IPS-NIHi7 (cell line): Measurements from ENCODE around the gene CAPG.
"Not testable (repeated sequence)": the region's sequence is repeated elsewhere in the genome, so short reads cannot be mapped to it uniquely, and the experiment has no call there.

Experiments
- DNase-seq: peaks from one replicate; pipeline ENCODE4 v3.0.0; 2012; ENCODE audit warnings: mixed read lengths; ENCODE audit errors: extremely low spot score

The CAPG gene

GRCh38 chr2:85396531-85397470 is 13.4 kb downstream of the CAPG start:
- DNase-seq, result no peak

DNA sequence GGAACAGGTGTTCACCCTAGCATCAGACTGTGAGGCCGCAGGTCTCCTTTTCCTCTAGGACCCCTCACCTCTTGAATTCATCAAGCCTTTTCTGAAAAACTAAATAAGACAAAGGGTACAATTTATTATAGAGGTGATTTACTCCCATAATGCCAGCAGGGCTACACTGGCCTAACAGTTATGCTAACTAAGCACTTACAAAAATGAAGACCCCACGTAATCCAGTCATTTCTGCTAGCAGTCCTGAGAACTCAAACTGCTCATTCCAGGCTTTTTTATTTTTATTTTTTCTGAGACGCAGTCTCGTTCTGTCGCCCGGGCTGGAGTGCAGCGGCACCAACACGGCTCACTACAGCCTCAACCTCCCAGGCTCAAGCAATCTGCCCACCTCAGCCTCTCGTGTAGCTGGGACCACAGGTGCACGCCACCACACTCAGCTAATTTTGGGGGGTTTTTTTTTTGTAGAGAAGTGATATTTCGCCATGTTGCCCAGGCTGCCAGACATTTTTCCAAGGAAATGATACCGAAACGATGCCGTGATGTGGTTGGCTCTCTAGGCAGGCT is 14.2 kb downstream of the CAPG start:
- DNase-seq, result no peak

- DNase-seq, result no peak
These were observed 15.2 kb downstream of the CAPG start for GRCh38 chr2:85394976-85395375.

DNA sequence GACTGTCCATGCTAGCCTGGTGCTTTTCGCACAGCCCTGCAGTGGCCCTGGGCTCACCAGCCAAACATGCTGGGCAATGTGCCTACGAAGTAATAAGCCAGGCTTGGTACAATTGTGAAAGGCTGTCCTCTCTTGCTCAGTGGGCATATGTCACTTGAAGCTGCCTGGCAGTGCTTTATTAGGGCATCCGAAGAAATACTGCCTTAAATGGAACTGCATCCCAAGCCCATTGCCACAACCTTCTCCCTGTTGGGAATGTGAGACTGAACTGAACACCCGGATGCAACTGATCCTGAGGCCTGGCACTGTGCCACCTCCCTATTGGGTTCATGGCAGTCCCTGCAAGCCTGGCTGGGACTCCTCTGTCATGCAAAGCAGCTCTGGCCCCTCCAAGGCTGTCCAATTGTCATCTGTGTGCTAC is 15.9 kb downstream of the CAPG start:
- DNase-seq, result no peak

DNA sequence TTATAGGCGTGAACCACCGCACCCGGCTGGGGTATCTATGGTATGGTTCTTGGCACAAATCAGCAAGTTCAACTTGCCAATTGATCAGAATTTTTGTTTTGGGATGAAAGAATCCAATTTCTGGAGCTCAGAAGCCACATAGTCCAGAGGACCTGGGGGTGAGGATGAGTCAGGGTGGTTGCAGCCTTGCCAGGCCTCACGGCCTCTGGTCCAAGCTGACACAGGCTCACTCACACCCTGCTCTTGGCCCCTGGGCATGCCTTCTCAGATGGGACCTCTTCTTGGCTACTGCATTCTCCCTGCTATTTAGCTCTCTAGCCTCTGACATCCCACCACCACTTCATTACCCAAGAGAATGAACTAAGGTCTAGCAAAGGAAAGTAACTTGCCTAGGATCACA is 16.3 kb downstream of the CAPG start:
- no peak for DNase-seq

GRCh38 chr2:85390941-85391669 is 19.1 kb downstream of the CAPG start:
- peak; percentile 95 for DNase-seq

- DNase-seq, result no peak
These were observed 21.2 kb downstream of the CAPG start for GRCh38 chr2:85388878-85389538.

- no peak for DNase-seq
These were observed 22.4 kb downstream of the CAPG start for GRCh38 chr2:85387754-85388153.

DNA sequence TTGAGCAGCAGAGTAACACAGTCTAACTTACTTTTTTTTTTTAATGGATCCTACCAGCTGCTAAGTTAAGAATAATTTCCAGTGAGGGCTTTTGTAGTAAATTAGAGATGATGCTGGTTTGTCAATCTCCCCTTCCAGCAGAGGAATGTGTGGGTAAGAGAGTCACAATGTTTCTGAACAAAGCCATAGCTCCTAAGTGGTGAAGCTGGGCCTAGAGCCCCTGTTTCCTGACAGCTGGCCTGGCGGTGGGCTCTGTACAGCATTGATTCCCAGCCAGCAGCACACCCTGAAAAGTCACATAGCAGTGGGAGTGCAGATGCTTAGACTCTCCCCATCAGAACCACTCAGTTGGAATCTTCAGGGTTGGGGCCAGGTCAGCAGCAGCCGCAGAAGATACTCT is 24.4 kb downstream of the CAPG start:
- DNase-seq, result no peak

GRCh38 chr2:85383850-85384249 is 26.3 kb downstream of the CAPG start:
- no peak for DNase-seq

- DNase-seq, result not testable (repeated sequence)
These were observed 27.0 kb downstream of the CAPG start for GRCh38 chr2:85383151-85383550.

- DNase-seq, result no peak
These were observed 30.1 kb downstream of the CAPG start for GRCh38 chr2:85380048-85380447.

DNA sequence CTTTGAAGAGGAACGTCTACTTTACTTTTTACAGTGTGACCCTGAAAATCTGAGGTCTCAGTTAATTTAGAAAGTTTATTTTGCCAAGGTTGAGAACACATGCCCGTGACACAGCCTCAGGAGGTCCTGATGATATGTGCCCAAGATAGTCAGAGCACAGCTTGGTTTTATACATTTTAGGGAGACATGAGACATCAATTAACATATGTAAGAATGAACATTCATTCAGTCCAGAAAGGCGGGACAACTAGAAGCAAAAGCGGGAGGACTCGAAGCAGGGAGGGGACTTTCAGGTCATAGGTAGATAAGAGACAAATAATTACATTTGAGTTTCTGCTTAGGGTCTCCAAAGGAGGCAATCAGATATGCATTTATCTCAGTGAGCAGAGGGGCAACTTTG is 31.9 kb downstream of the CAPG start:
- no peak for DNase-seq

DNA sequence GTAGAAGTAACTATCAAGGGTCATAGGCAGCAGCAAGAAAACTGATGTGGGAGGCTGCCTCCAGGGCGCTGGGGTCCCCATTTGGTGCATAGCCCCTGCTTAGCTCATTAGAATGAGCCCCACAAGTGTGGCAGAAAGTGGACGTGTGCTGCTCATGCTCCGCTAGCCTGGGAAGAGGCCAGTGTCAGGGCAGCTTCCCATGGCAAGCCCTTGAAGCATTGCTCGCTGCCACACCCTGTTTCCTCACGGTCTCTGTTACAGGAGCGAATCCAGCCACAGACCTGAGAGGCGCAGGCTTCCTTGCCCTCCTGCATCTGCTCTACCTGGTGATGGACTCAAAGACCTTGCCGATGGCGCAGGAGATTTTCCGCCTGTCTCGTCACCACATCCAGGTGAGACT is 33.1 kb downstream of the CAPG start:
- no peak for DNase-seq

DNA sequence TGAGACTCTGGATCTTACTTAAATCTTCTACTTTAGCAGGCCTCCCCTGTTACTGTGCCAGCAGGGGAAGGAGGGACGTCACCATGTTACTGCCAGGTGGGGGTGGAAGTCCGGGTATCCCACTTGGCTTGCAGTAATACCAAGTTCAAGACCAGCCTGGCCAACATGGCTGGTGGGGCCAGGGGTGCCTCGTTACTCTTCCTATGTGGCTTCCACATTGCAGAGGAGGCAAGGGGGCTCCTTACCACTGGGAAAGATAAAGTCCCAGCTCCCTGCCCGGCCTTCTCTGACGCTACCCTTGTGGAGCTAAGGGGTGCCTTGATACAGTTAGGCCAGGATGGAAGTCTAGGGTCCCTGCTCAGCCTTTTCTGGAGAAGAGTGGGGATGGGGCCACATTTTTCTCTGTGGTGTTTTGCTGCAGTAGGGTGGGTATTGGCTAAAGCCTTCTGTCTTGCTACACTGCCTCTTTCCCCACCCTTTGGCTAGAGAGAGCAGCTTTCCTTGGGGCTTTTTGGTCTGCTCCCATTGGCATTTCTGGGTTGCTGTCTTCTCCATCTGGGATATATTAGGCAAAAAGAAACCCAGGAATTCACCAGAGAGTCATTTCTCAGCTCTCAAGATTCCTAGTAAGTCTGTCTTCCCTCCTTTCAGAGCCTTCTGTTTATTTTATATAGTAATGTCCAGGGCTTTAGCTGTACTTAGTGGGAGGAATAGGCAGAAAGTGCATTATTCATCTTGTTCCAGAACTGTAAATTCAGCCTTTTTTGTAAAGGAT is 33.7 kb downstream of the CAPG start:
- no peak for DNase-seq

DNA sequence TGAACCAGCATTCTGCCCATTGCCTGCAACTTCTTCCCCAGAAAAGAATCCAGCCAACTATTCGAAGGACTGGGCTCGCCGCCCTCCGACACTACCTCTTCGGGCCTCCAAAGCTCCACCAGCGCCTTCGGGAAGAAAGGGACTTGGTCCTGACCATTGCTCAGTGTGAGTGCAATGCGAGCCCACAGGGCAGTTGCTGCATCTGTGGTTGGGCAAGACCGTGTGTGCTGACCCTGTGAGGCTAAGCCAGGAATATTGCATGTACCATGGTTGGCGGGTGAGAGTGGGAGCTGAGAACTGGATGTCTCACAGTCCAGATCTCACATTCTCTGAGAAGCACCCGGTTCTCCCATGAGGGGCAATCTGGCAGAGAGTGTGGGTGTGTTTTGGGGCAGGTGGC is 39.1 kb downstream of the CAPG start:
- DNase-seq, result no peak

DNA sequence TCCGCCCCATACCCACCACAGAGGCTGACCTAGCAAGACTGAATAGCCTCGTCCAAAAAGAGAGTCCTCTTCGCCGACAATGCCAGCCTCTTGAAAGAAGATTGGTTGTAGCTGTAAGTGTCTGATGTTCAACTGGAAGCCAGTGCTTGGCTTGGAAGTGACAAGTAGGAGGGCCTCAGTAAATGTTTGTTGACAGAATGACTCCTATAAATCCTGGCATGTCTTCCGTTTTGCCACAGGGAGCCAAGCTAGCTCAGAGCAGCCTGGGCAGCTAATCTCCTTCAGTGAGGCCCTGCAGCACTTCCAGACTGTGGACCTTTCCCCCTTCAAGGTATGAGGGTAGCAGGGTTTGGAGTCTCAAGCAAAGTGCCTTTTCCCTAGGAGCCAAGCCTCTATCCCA is 40.7 kb downstream of the CAPG start:
- DNase-seq, result no peak

GRCh38 chr2:85368921-85369320 is 41.2 kb downstream of the CAPG start:
- DNase-seq, result no peak

DNA sequence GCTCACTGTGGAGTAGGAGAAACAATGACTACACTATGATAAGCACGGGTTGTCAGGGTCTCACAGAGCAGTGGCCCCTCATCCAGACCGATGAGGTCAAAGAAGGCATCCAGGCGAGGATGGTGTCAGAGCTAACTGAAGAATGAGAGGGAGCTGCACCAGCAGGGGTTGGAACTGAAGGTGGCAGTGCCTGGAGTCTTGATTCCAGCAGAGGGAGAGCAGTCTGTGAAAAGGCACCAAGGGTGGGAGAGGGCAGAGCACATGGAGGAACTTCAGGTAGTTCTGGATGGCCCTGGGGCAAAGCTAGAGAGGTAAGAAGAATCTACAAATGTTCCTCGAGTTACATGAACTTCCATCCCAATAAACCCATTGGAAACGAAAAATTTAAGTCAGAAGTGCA is 43.0 kb downstream of the CAPG start:
- no peak for DNase-seq

- DNase-seq, result not testable (repeated sequence)
These were observed 47.3 kb downstream of the CAPG start for GRCh38 chr2:85362653-85363387.

DNA sequence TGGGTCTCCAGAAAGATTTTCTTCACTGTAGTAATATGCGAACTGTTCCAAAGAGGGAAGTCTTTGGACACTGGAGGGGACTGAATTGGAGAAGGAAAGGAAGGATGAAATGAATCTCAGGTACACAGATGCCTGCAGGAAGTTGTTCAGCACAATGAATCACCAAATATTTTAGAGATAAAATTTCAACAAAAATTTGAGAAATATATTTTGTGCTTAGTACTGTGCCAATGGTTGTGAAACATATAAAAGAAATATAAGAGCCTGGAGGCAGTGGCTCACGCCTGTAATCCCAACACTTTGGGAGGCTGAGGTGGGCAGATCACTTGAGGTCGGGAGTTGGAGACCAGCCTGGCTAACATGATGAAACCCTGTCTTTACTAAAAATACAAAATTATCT is 52.4 kb downstream of the CAPG start:
- no peak for DNase-seq
